DMS114 treated with DMSO at 0.1 percent for 48 hours (cell line): ENCODE data around the gene TNS3.

ENCODE experiments used
- DNase-seq: peaks from one replicate; lab custom pipeline; 2025; ENCODE audit not compliant: unreplicated experiment; lab: John Stamatoyannopoulos, UW

The TNS3 gene

GRCh38 chr7:47356261-47356660 lies 225.7 kb downstream of the TNS3 start:
- DNase-seq, result no peak

GRCh38 chr7:47355684-47356083 lies 226.2 kb downstream of the TNS3 start:
- no peak for DNase-seq

GRCh38 chr7:47354831-47355541 lies 226.9 kb downstream of the TNS3 start:
- DNase-seq, result no peak

- no peak for DNase-seq
These were observed 227.8 kb downstream of the TNS3 start for GRCh38 chr7:47354071-47354470.

GRCh38 chr7:47352394-47352968 lies 229.4 kb downstream of the TNS3 start:
- DNase-seq, result no peak

- DNase-seq, result no peak
These were observed 230.4 kb downstream of the TNS3 start for GRCh38 chr7:47351233-47352154.

- no peak for DNase-seq
These were observed 231.5 kb downstream of the TNS3 start for GRCh38 chr7:47350425-47350824.

- DNase-seq, result no peak
These were observed 232.5 kb downstream of the TNS3 start for GRCh38 chr7:47349401-47349800.

- no peak for DNase-seq
These were observed 234.0 kb downstream of the TNS3 start for GRCh38 chr7:47347816-47348385.

GRCh38 chr7:47347346-47347745 lies 234.6 kb downstream of the TNS3 start:
- DNase-seq, result no peak

GRCh38 chr7:47346377-47346914 lies 235.5 kb downstream of the TNS3 start:
- no peak for DNase-seq

- DNase-seq, result no peak
These were observed 236.0 kb downstream of the TNS3 start for GRCh38 chr7:47345857-47346298.

- no peak for DNase-seq
These were observed 237.5 kb downstream of the TNS3 start for GRCh38 chr7:47344171-47344955.

GRCh38 chr7:47343061-47343455 lies 238.9 kb downstream of the TNS3 start:
- no peak for DNase-seq

- DNase-seq, result no peak
These were observed 239.4 kb downstream of the TNS3 start for GRCh38 chr7:47342296-47343060.

- no peak for DNase-seq
These were observed 241.4 kb downstream of the TNS3 start for GRCh38 chr7:47340517-47340916.

GRCh38 chr7:47338026-47338425 lies 243.9 kb downstream of the TNS3 start:
- DNase-seq, result no peak

- no peak for DNase-seq
These were observed 244.4 kb downstream of the TNS3 start for GRCh38 chr7:47337531-47337930.
